NCI-H1092 treated with DMSO at 0.1 percent for 48 hours (cell line): ENCODE data around the gene SLC38A9.
"Not testable (repeated sequence)": the region's sequence is repeated elsewhere in the genome, so short reads cannot be mapped to it uniquely, and the experiment has no call there.

Source experiments
- DNase-seq: peaks from one replicate; lab custom pipeline; 2025; lab: John Stamatoyannopoulos, UW

SLC38A9 gene

GRCh38 chr5:55610542-55610941 lies 101.6 kb downstream of the SLC38A9 start:
- DNase-seq: no peak

- no peak for DNase-seq
Measured at GRCh38 chr5:55609413-55609812, 102.7 kb downstream of the SLC38A9 start.

- no peak for DNase-seq
Measured at GRCh38 chr5:55608595-55609349, 103.4 kb downstream of the SLC38A9 start.

GRCh38 chr5:55607309-55607708 lies 104.8 kb downstream of the SLC38A9 start:
- not testable (repeated sequence) for DNase-seq

GRCh38 chr5:55604611-55605067 lies 107.5 kb downstream of the SLC38A9 start:
- DNase-seq: no peak

- no peak for DNase-seq
Measured at GRCh38 chr5:55603922-55604321, 108.2 kb downstream of the SLC38A9 start.

- DNase-seq: no peak
Measured at GRCh38 chr5:55601628-55602027, 110.5 kb downstream of the SLC38A9 start.

- peak; percentile 3 for DNase-seq
Measured at GRCh38 chr5:55601204-55601618, 110.9 kb downstream of the SLC38A9 start.

- no peak for DNase-seq
Measured at GRCh38 chr5:55600497-55601203, 111.5 kb downstream of the SLC38A9 start.

- no peak for DNase-seq
Measured at GRCh38 chr5:55600086-55600485, 112.0 kb downstream of the SLC38A9 start.

GRCh38 chr5:55599148-55600050 lies 112.7 kb downstream of the SLC38A9 start:
- no peak for DNase-seq

GRCh38 chr5:55597014-55597981 lies 114.8 kb downstream of the SLC38A9 start:
- DNase-seq: no peak

GRCh38 chr5:55594671-55595070 lies 117.5 kb downstream of the SLC38A9 start:
- no peak for DNase-seq

- no peak for DNase-seq
Measured at GRCh38 chr5:55593115-55593472, 119.0 kb downstream of the SLC38A9 start.

GRCh38 chr5:55592388-55593114 lies 119.6 kb downstream of the SLC38A9 start:
- no peak for DNase-seq

- DNase-seq: no peak
Measured at GRCh38 chr5:55591686-55592085, 120.4 kb downstream of the SLC38A9 start.

- DNase-seq: no peak
Measured at GRCh38 chr5:55585206-55585610, 126.9 kb downstream of the SLC38A9 start.

GRCh38 chr5:55584398-55585205 lies 127.5 kb downstream of the SLC38A9 start:
- DNase-seq: no peak

- no peak for DNase-seq
Measured at GRCh38 chr5:55583578-55583977, 128.5 kb downstream of the SLC38A9 start.

GRCh38 chr5:55582256-55582655 lies 129.9 kb downstream of the SLC38A9 start:
- DNase-seq: no peak
